ENCODE results near the gene TXNRD2.

TXNRD2 gene

DNA sequence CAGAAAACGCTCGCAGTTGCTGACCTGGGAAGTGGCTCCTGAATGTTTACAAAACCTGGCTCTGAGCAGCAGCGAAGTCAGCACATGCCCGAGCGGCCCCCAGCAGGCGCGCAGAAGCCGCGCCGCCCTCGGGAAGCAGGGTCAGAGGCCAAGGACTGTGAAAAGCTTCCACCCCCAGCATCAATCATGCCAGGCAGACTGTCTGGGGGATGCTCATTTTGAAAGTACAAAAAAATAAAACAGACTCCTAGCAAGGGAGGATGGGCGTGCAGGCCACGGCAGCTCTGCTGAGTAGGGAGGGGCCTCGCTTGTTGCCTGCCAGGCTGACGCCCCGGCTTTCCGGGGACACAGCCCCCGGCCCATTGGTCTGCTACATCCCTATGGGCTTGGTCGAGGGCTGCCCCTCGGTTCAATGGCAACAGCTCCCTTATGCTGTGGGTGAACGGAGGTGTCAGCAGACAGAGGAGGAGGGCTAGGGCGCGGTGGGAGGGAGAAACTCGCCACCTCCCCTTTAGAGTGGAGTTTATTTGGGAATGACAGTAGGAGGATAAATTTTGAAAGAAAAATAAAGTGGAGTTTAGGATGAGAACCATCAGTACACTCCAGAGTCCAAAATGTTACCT lies 49.2 kb downstream of the TXNRD2 start:
- peak overlapping the region; percentile 34 to 56 for H3K4me3 ChIP-seq (ENCODE audit: low read depth in 1 of 2, low read length in 1 of 2)
- H3K4me1 ChIP-seq (ENCODE audit: control insufficient read depth in 1 of 2, insufficient read depth in 1 of 2, low read depth in 1 of 2, low read length in 1 of 2), result peaks cover 28 to 31% of the 10 kb centered on the region in 2 experiments
- H3K9me3 ChIP-seq, result no peaks in the 10 kb centered on the region
- TF ChIP-seq, protein P1, sequence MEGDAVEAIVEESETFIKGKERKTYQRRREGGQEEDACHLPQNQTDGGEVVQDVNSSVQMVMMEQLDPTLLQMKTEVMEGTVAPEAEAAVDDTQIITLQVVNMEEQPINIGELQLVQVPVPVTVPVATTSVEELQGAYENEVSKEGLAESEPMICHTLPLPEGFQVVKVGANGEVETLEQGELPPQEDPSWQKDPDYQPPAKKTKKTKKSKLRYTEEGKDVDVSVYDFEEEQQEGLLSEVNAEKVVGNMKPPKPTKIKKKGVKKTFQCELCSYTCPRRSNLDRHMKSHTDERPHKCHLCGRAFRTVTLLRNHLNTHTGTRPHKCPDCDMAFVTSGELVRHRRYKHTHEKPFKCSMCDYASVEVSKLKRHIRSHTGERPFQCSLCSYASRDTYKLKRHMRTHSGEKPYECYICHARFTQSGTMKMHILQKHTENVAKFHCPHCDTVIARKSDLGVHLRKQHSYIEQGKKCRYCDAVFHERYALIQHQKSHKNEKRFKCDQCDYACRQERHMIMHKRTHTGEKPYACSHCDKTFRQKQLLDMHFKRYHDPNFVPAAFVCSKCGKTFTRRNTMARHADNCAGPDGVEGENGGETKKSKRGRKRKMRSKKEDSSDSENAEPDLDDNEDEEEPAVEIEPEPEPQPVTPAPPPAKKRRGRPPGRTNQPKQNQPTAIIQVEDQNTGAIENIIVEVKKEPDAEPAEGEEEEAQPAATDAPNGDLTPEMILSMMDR (IDR thresholded peaks at IDR 0.05), result no peak
- H3K36me3 ChIP-seq, result peaks cover 19% of the 10 kb centered on the region
- no peaks in the 10 kb centered on the region for H3K27me3 ChIP-seq
- H3K27ac ChIP-seq, result peak overlapping the region; percentile 72

DNA sequence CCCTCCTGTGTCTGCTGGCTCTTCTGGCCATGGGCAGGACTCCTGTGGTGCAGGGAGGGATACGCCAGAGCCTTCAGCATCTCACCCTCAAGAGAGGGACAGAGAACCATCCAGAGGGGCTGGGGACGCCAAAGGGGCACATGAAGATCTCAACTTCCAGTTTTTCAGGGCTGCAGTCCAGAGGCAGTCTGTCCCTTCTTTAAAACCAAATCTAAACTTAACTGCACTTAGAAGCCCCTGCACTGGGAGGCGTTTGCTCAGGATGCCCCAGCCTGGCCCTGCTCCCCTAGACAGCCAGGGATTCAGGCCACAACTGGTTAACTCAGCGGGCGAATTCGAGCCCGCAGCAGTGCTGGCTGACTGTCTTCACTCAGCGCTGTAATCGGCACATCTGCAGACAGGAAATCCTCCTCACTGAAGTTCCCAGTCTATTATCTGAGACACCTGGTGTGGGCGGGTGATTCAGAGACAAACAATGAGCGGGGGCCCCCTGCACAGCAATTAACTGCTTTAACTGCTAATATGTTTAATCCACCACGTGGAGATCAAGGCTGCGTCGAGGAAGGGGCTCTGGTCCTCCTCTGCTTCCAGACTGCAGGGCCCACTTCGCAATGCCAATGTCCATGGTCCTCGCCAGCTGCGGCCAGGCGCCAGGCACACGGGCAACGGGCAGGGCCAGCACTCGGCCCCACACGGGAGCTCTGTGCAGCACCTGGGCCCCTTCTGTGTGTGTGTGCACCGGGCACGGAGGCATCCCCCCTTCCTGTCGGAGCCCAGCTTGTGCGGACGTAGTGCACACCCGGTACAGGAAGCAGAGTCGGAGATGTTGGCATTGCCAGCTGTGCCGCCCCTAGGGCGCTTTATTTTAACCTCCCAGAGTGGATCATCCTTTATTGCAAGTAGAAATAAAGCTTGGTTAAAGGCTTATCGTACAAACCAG lies 50.0 kb downstream of the TXNRD2 start:
- Histone ChIP-seq H3K4me3 (ENCODE audit: low read depth in 1 of 2, low read length in 1 of 2) (peak overlapping the region; percentile 34 to 56), H3K27me3 (no peaks in the 10 kb centered on the region), H3K9me3 (no peaks in the 10 kb centered on the region), H3K27ac (peak overlapping the region; percentile 72), H3K36me3 (peaks cover 15% of the 10 kb centered on the region), H3K4me1 (ENCODE audit: control insufficient read depth in 1 of 2, insufficient read depth in 1 of 2, low read depth in 1 of 2, low read length in 1 of 2) (peaks cover 36 to 39% of the 10 kb centered on the region in 2 experiments)
- TF ChIP-seq, protein P1 (IDR thresholded peaks at IDR 0.05), result no peak

DNA sequence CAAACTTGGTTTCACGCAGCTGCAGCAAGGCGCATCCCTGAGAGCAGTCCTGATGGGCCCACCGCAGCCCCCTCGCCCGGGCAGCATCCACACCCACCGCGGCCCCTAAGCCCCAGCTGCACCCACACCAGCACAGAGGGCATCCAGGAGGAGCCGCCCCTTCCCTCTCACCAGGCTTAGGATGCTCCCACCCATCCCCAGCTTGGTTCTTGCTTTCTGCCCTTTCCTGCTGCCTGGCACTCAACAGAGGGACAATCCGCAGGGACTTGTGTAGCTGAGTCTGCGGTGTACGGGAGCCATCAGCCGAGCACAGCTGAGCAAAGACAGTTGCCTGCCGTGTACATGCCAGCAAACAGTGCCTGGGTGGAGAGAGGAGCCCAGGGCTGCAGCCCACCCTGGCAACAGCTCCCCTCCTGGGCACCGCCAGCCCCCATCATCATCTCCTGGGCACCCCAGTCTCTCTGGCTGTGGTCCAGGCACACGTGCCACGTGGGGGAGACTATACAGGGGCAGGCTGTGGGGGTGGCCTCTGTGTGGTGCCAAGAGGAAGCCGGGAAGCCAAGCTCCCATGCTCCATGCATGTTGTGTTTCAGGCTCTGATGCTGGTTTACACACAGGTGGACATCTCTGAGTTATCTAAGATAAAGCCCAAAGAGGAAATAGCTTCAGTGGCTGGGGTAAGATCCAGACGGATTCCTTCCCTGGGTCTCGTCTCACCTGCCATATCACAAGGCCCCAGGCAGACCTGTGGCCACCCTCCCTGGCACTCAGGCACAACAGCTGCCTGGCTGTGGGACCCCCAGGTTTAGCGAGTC lies 50.9 kb downstream of the TXNRD2 start:
- Histone ChIP-seq H3K4me1 (ENCODE audit: control insufficient read depth in 1 of 2, insufficient read depth in 1 of 2, low read depth in 1 of 2, low read length in 1 of 2) (peaks cover 45 to 47% of the 10 kb centered on the region in 2 experiments), H3K9me3 (no peaks in the 10 kb centered on the region), H3K27me3 (no peaks in the 10 kb centered on the region), H3K4me3 (ENCODE audit: low read depth in 1 of 2, low read length in 1 of 2) (peak overlapping the region; percentile 34 to 56), H3K27ac (peak overlapping the region; percentile 72), H3K36me3 (peaks cover 13% of the 10 kb centered on the region)
- TF ChIP-seq, protein P1 (IDR thresholded peaks at IDR 0.05), result no peak

DNA sequence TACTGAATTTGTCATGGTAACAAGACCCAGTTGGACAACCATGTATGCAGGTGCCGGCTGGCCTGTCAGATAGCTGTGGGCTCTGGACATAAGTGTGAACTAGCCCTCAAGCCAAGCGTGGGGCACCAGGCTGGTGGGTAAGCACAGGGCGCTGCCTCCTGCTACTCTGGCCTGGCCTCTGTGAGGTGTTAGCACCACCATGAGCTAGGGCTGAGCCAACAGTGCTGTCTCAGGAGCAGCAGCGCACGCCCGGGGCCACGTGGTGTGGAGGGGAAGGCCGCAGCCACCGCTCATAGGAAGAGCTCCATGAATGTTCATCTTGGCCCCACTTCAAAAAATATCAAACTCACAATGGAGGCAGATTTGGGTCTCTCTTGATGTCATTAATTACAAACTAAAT lies 51.7 kb downstream of the TXNRD2 start:
- TF ChIP-seq, protein P1 (IDR thresholded peaks at IDR 0.05), result no peak
- no peaks in the 10 kb centered on the region for H3K27me3 ChIP-seq
- H3K4me1 ChIP-seq (ENCODE audit: control insufficient read depth in 1 of 2, insufficient read depth in 1 of 2, low read depth in 1 of 2, low read length in 1 of 2), result peaks cover 47 to 53% of the 10 kb centered on the region in 2 experiments
- no peak overlapping the region for H3K4me3 ChIP-seq (ENCODE audit: low read depth in 1 of 2, low read length in 1 of 2)
- no peaks in the 10 kb centered on the region for H3K9me3 ChIP-seq
- no peak overlapping the region for H3K27ac ChIP-seq
- H3K36me3 ChIP-seq, result peaks cover 6% of the 10 kb centered on the region

DNA sequence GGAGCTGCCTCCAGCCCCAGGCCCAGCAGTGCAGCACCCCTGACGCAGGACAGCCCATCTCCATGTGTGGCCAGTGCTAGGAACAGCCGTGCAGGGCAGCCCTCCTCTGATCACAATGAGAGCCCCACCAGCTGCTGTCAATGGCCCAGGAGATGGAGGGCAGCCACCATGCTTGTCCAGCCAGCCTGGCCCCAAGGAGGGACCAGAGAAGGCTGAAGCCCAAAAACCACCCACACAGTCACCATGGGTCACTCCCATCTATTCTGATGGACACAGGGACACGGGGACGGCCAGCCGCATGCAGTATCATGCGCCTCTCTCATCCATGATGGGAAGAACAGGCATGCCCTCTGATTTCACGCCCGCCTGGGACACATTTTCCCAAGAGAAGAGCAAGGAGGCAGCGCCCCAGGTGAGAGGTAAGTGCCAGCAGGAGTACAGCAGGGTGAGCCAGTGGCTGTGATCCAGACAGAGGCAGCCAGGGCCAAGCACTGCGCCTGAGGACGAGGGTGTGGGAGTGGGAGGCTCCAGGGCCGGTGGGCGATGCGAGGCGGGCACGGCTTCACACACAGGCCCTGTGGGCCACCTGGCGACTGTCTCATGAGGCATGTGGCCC lies 53.4 kb downstream of the TXNRD2 start:
- no peaks in the 10 kb centered on the region for H3K36me3 ChIP-seq
- H3K4me3 ChIP-seq (ENCODE audit: low read depth in 1 of 2, low read length in 1 of 2), result no peak overlapping the region
- H3K27ac ChIP-seq, result peak overlapping the region; percentile 96
- H3K4me1 ChIP-seq (ENCODE audit: control insufficient read depth in 1 of 2, insufficient read depth in 1 of 2, low read depth in 1 of 2, low read length in 1 of 2), result peaks cover 47 to 53% of the 10 kb centered on the region in 2 experiments
- TF ChIP-seq, protein P1 (IDR thresholded peaks at IDR 0.05), result no peak
- no peaks in the 10 kb centered on the region for H3K9me3 ChIP-seq
- no peaks in the 10 kb centered on the region for H3K27me3 ChIP-seq
